GM12878 (cell line): ENCODE data around the gene A1BG. TPM values are rescaled to one million over a fixed set of nuclear protein-coding genes. Genes with fewer than 3 reads are reported as not detected.

Source experiments
- ATAC-seq: fragments of 200-7000 bp; cut with Tn5 transposase; 3 replicates; pipeline ENCODE4 v1.9.1; 2020; ENCODE audit warnings: mild to moderate bottlenecking, moderate library complexity
- BruUV-seq: library from RNA; stranded (reverse); fragments of 400-500 nt; replicated peaks from 2 replicates; lab custom pipeline; 2021; lab: Mats Ljungman, UMichigan
- CTCF ChIA-PET: fragments of 300-600 bp; sonication (Branson Sonifier 250); formaldehyde crosslinking; extraction: SDS; loops from one replicate; lab custom pipeline; 2021; ENCODE audit warnings: inconsistent platforms; lab: Yijun Ruan, JAX
- POLR2A ChIA-PET: fragments of 350-600 bp; formaldehyde crosslinking; extraction: SDS; loops from one replicate; lab custom pipeline; 2021; ENCODE audit warnings: inconsistent platforms; lab: Charles Lee
- RAD21 ChIA-PET: fragments of 300-600 bp; sonication (Branson Sonifier 250); formaldehyde crosslinking; loops from one replicate; lab custom pipeline; 2023; ENCODE audit warnings: antibody characterized with exemption; ENCODE audit not compliant: unreplicated experiment; lab: Charles Lee
- SMC1A ChIA-PET: fragments of 300-600 bp; sonication (Branson Sonifier 250); formaldehyde crosslinking; loops from one replicate; lab custom pipeline; 2023; ENCODE audit not compliant: unreplicated experiment, uncharacterized antibody; lab: Charles Lee
- DNase-seq: peaks from one replicate; pipeline ENCODE4 v3.0.0-alpha.2; 2011; ENCODE audit warnings: low read depth, low spot score
- FAIRE-seq: peaks from 3 replicates; lab custom pipeline; 2011; peaks lifted over from hg19 to GRCh38; lab: Jason Lieb, UNC
- H2AFZ ChIP-seq: 2 replicates; pipeline ENCODE4 v1.6.0; 2011; ENCODE audit warnings: low read depth, low read length, control low read depth; ENCODE audit not compliant: control insufficient read depth
- H3K27ac ChIP-seq: 2 replicates; pipeline ENCODE4 v1.5.1; 2011; ENCODE audit warnings: control low read depth; ENCODE audit not compliant: control insufficient read depth, insufficient read depth
- H3K27me3 ChIP-seq, 2 experiments: replicated peaks in 1 of 2; 2 replicates each; pipeline versions ENCODE4 v1.6.0 to v1.6.1; 2011; ENCODE audit warnings: low read length in 1 of 2; ENCODE audit not compliant: control insufficient read depth in 2 of 2, insufficient read depth in 2 of 2
- H3K36me3 ChIP-seq, 2 experiments: 2 replicates each; pipeline ENCODE4 v1.5.1; 2011; ENCODE audit warnings: low read length in 1 of 2; ENCODE audit not compliant: control insufficient read depth in 2 of 2, insufficient read depth in 2 of 2
- H3K4me1 ChIP-seq: 2 replicates; pipeline ENCODE4 v1.6.1; 2011; ENCODE audit warnings: mild to moderate bottlenecking, low read length, moderate library complexity, mixed read lengths; ENCODE audit not compliant: control insufficient read depth, insufficient read depth
- H3K4me2 ChIP-seq: 2 replicates; pipeline ENCODE4 v1.6.0; 2011; ENCODE audit warnings: control low read depth; ENCODE audit not compliant: control insufficient read depth, insufficient read depth
- H3K4me3 ChIP-seq: fragments of 200-600 bp; sonication (generic); 2 replicates; pipeline ENCODE4 v1.5.1; 2016
- H3K79me2 ChIP-seq: 2 replicates; pipeline ENCODE4 v1.6.0; 2011; ENCODE audit warnings: low read length; ENCODE audit not compliant: control insufficient read depth, insufficient read depth
- H3K9ac ChIP-seq: 2 replicates; pipeline ENCODE4 v1.8.0; 2011; ENCODE audit warnings: low read length, control low read depth, mixed read lengths; ENCODE audit not compliant: control insufficient read depth, insufficient read depth
- H3K9me3 ChIP-seq: replicated peaks from 3 replicates; pipeline ENCODE4 v1.5.1; 2011; ENCODE audit warnings: mild to moderate bottlenecking, low read length; ENCODE audit not compliant: control insufficient read depth, insufficient read depth
- H4K20me1 ChIP-seq: 2 replicates; pipeline ENCODE4 v1.6.0; 2011; ENCODE audit not compliant: control insufficient read depth, insufficient read depth
- ASH2L ChIP-seq: fragments of 300-600, 200-600 bp; sonication (generic); IDR thresholded peaks from 2 replicates; pipeline ENCODE4 v1.6.1; 2017; ENCODE audit warnings: low read depth, mild to moderate bottlenecking, borderline replicate concordance
- EGR1 ChIP-seq, 2 experiments: IDR thresholded peaks; 1 replicate in 1 of 2; 2 replicates in 1 of 2; pipeline ENCODE4 v1.6.1; 2011 to 2012; ENCODE audit warnings: low read depth in 2 of 2, low read length in 2 of 2, borderline replicate concordance in 1 of 2, mild to moderate bottlenecking in 1 of 2, moderate library complexity in 1 of 2
- POLR2A ChIP-seq: IDR thresholded peaks from 2 replicates; pipeline ENCODE4 v1.6.1; 2011; ENCODE audit warnings: low read depth, mild to moderate bottlenecking, low read length
- RBBP5 ChIP-seq: fragments of 200-600 bp; sonication (generic); conservative IDR thresholded peaks from 2 replicates; pipeline ENCODE4 v1.6.1; 2016
- RFX5 ChIP-seq: IDR thresholded peaks from 2 replicates; pipeline ENCODE4 v1.6.1; 2011; ENCODE audit warnings: low read depth, low read length, improper control_type of control experiment
- WGBS: methylation state at CpG from one replicate; pipeline ENCODE4 v1.1.6; 2016; ENCODE audit warnings: low lambda C conversion rate; ENCODE audit not compliant: insufficient replicate concordance, insufficient coverage; ENCODE audit errors: missing lambda C conversion rate; 5-methylcytosine and 5-hydroxymethylcytosine counted together
- in situ Hi-C: fragments of 300-500 bp; cut with MboI; formaldehyde crosslinking; loops from 9 replicates; pipeline ENCODE4 v1.14.3; 2018; ENCODE audit warnings: mixed read lengths
- intact Hi-C: fragments of 100-400 bp; cut with micrococcal nuclease; formaldehyde crosslinking; loops from one replicate; pipeline ENCODE4 v1.14.2; 2022; ENCODE audit not compliant: unreplicated experiment
- polyA plus RNA-seq, 11 experiments: library from polyadenylated mRNA; depleted of rRNA in 4 of 11; unstranded in 6 of 11; stranded (reverse) in 5 of 11; fragments of >200 nt; fragmentation: Nextera tagmentation in 4 of 11; fragmentation: Illumina TruSeq in 1 of 11; extraction: Ambion mirVana in 4 of 11; extraction: Trizol in 1 of 11; gene quantifications; 1 replicate in 1 of 11; 2 replicates in 10 of 11; pipeline versions ENCODE4 v1.2.1 to v1.2.3, GENCODE V29; 2011 to 2016; ENCODE audit warnings: inconsistent platforms in 2 of 11, missing spikeins in 2 of 11, low read depth in 1 of 11
- total RNA-seq, 4 experiments: library from RNA; depleted of rRNA in 3 of 4; stranded (reverse); fragments of >200 nt in 3 of 4; fragmentation: Illumina TruSeq in 1 of 4; extraction: Trizol in 1 of 4; gene quantifications; 2 replicates each; pipeline versions ENCODE4 v1.2.1 to v1.2.3, GENCODE V29; 2013 to 2021

Gene A1BG
- total and polyA plus RNA-seq, 10 of the 15 experiments (the other 5 are each of a cell fraction or from before 2014, with no cell fraction given): 0.34 to 29.6 (median 11.8) TPM

GRCh38 chr19:58357481-58358145 lies 4.3 kb upstream of the A1BG start (continued):
- TF ChIP-seq EGR1 (IDR thresholded peaks at IDR 0.05; ENCODE audit: borderline replicate concordance in 1 of 2, low read depth in 2 of 2, low read length in 2 of 2) (no peak), ASH2L (no peak)

- in situ Hi-C loops (no loop called here), intact Hi-C loops (no loop called here)
- Histone ChIP-seq H4K20me1 (no peaks in the 10 kb centered on the region), H3K4me3 (no peak overlapping the region), H3K79me2 (no peaks in the 10 kb centered on the region), H3K4me2 (no peak overlapping the region), H2AFZ (no peak overlapping the region), H3K27me3 (no peaks in the 10 kb centered on the region), H3K36me3 (no peaks in the 10 kb centered on the region), H3K4me1 (peaks cover 3% of the 10 kb centered on the region), H3K9ac (no peak overlapping the region), H3K9me3 (peaks cover 2% of the 10 kb centered on the region; the same call in 1 of the 3 replicates), H3K27ac (no peak overlapping the region)
- ATAC-seq (no peak), DNase-seq (no peak), FAIRE-seq (no peak)
- WGBS: 78% methylated on average over 67 of the region's 75 CpGs
- ChIA-PET CTCF (no interaction called here), POLR2A (interaction anchor here (0.6 to 1.8 kb wide), 2 partner anchors 10 to 127 kb away, joined by 4 to 6 read pairs; no protein-coding TSS in a partner anchor), RAD21 (no interaction called here), SMC1A (no interaction called here)
- no TSS peak for BruUV-seq
- no peak for TF ChIP-seq RBBP5
- TF ChIP-seq RFX5: no peak
- TF ChIP-seq POLR2A: 0 out of 2 replicates have a peak, but pooled peaks have one; percentile 14
Measured at GRCh38 chr19:58356766-58357480, 3.6 kb upstream of the A1BG start.
